Vagina (tissue), 2 donors: ENCODE data around the gene TAX1BP1. TPM values are rescaled to one million over a fixed set of nuclear protein-coding genes. Genes with fewer than 3 reads are reported as not detected.
A peak's percentile ranks its signal among the peaks of the same experiment; 100 is the strongest.

ENCODE experiments used
- DNase-seq, 2 donors: peaks; one replicate each; pipeline ENCODE4 v3.0.0-alpha.2; 2017; ENCODE audit errors: extremely low spot score in 2 of 2
- H3K27ac ChIP-seq: fragments of 200-600 bp; sonication (generic); one replicate; pipeline ENCODE4 v1.5.1; 2019
- H3K27me3 ChIP-seq: fragments of 200-600 bp; sonication (generic); one replicate; pipeline ENCODE4 v1.5.1; 2019
- H3K36me3 ChIP-seq, 2 donors: fragments of 200-600 bp; sonication (generic); one replicate each; pipeline ENCODE4 v1.5.1; 2017 to 2019
- H3K4me1 ChIP-seq: fragments of 200-600 bp; sonication (generic); one replicate; pipeline ENCODE4 v1.5.1; 2019
- H3K4me3 ChIP-seq, 2 donors: fragments of 200-600 bp; sonication (generic); 1 replicate in 1 of 2; 2 replicates in 1 of 2; pipeline ENCODE4 v1.5.1; 2016 to 2019
- H3K9me3 ChIP-seq: fragments of 200-600 bp; sonication (generic); one replicate; pipeline ENCODE4 v1.5.1; 2019
- CTCF ChIP-seq, 3 experiments: fragments of 450-650 bp in 2 of 3; fragments of 200-600 bp in 1 of 3; sonication (generic) in 1 of 3; IDR thresholded peaks; one replicate each; pipeline ENCODE4 v1.5.1; 2017 to 2019; ENCODE audit warnings: antibody characterized with exemption in 3 of 3, mild to moderate bottlenecking in 2 of 3, moderate library complexity in 2 of 3
- POLR2A ChIP-seq, 2 donors: fragments of 450-650 bp; IDR thresholded peaks; one replicate each; pipeline ENCODE4 v1.6.1; 2017; ENCODE audit warnings: antibody characterized with exemption in 2 of 2, mild to moderate bottlenecking in 2 of 2, moderate library complexity in 2 of 2
- POLR2AphosphoS5 ChIP-seq, 2 donors: sonication (generic); formaldehyde crosslinking; IDR thresholded peaks; one replicate each; pipeline ENCODE4 v1.9.0; 2017; ENCODE audit warnings: antibody characterized with exemption in 2 of 2, mild to moderate bottlenecking in 2 of 2, low read depth in 1 of 2; ENCODE audit not compliant: insufficient read depth in 1 of 2
- intact Hi-C: fragments of 100-400 bp; cut with DNase I; formaldehyde crosslinking; loops from one replicate; pipeline ENCODE4 v1.15.1; 2023
- total RNA-seq: library from RNA; depleted of rRNA; stranded (reverse); fragments of >200 nt; gene quantifications from one replicate; pipeline ENCODE4 v1.2.3, GENCODE V29; 2016

Gene TAX1BP1
- total RNA-seq, result 83.2 TPM

- Histone ChIP-seq H3K4me1 (peaks cover 39% of the 10 kb centered on the region), H3K36me3 (no peaks in the 10 kb centered on the region)
- intact Hi-C loops, result no loop called here
Measured at GRCh38 chr7:27739909-27740448, at the start of gene TAX1BP1. TAX1BP1 (plus strand) TSS chr7:27740162; CDS start chr7:27748525, 8,363 bp downstream.

DNA sequence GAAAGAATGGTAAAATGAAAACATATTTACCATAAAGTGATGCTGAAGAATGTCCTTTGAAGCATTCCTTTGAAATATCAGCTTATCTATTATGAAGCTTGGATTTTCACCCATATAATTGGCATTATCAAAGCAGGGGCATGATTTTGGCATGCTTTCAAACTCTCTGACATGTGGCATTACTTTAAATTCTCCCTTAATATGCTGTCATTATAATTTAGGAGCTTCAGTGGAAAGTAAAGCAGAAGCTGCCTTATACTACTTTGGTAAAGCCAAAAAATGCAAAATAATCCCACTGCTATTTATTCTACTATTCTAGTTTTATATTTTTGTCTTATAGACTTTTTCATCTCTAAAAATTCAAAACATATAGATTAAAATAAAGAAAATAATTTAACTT lies 49.3 kb upstream of the TAX1BP1 start:
- Histone ChIP-seq H3K27ac (no peak overlapping the region), H3K36me3 (no peaks in the 10 kb centered on the region), H3K4me3 (no peak overlapping the region), H3K4me1 (no peaks in the 10 kb centered on the region), H3K9me3 (no peaks in the 10 kb centered on the region), H3K27me3 (no peaks in the 10 kb centered on the region)
- TF ChIP-seq POLR2A (IDR thresholded peaks at IDR 0.05), result no peak
- no peak for TF ChIP-seq POLR2AphosphoS5 (IDR thresholded peaks at IDR 0.05; ENCODE audit: insufficient read depth in 1 of 2, low read depth in 1 of 2)
- TF ChIP-seq CTCF (IDR thresholded peaks at IDR 0.05), result no peak
- DNase-seq, result no peak
- intact Hi-C loops, result no loop called here

More at GRCh38 chr7:27739909-27740448, at the start of gene TAX1BP1:
- peak within 1 kb of the TSS; percentile 76 to 97 for H3K4me3 ChIP-seq
- peak; percentile 96 to 97 for DNase-seq
- no peaks in the 10 kb centered on the region for H3K9me3 ChIP-seq
- H3K27ac ChIP-seq, result peak within 1 kb of the TSS; percentile 99
- no peaks in the 10 kb centered on the region for H3K27me3 ChIP-seq
- TF ChIP-seq POLR2A (IDR thresholded peaks at IDR 0.05) (peak in 1 of 2 donors; percentile 99), POLR2AphosphoS5 (IDR thresholded peaks at IDR 0.05; ENCODE audit: insufficient read depth in 1 of 2, low read depth in 1 of 2) (peak; percentile 92 to 100), CTCF (IDR thresholded peaks at IDR 0.05) (no peak)

DNA sequence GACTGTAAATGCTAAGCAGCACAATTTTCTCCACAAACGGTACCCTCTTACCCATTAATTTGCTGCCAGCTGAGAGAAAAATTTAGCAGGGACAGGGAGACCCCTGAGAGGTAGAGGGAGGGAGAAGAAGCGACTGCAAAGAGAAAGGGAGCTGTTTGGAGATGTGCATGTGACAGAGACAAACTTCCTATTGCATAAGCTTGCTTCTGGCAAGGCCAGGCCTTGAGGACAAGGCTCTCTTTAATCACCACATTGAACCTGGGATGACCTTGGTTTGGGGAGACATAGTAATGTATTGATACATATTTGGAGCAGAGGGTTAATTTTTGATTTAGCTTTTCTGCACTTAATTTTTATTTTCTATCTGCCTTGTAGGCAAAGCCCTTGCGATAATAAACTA lies 46.2 kb upstream of the TAX1BP1 start:
- no peak overlapping the region for H3K4me3 ChIP-seq
- TF ChIP-seq POLR2AphosphoS5 (IDR thresholded peaks at IDR 0.05; ENCODE audit: insufficient read depth in 1 of 2, low read depth in 1 of 2) (no peak), POLR2A (IDR thresholded peaks at IDR 0.05) (no peak), CTCF (IDR thresholded peaks at IDR 0.05) (no peak)
- H3K27me3 ChIP-seq, result no peaks in the 10 kb centered on the region
- no peaks in the 10 kb centered on the region for H3K9me3 ChIP-seq
- no peak overlapping the region for H3K27ac ChIP-seq
- H3K36me3 ChIP-seq, result no peaks in the 10 kb centered on the region
- intact Hi-C loops, result no loop called here
- H3K4me1 ChIP-seq, result no peaks in the 10 kb centered on the region
- no peak for DNase-seq

- Histone ChIP-seq H3K27ac (no peak overlapping the region), H3K36me3 (no peaks in the 10 kb centered on the region), H3K4me3 (no peak overlapping the region), H3K4me1 (no peaks in the 10 kb centered on the region), H3K27me3 (no peaks in the 10 kb centered on the region), H3K9me3 (no peaks in the 10 kb centered on the region)
- no peak for TF ChIP-seq CTCF (IDR thresholded peaks at IDR 0.05)
- no peak for TF ChIP-seq POLR2A (IDR thresholded peaks at IDR 0.05)
- no peak for TF ChIP-seq POLR2AphosphoS5 (IDR thresholded peaks at IDR 0.05; ENCODE audit: insufficient read depth in 1 of 2, low read depth in 1 of 2)
- intact Hi-C loops, result no loop called here
- no peak for DNase-seq
Measured at GRCh38 chr7:27695096-27695495, 44.9 kb upstream of the TAX1BP1 start.

DNA sequence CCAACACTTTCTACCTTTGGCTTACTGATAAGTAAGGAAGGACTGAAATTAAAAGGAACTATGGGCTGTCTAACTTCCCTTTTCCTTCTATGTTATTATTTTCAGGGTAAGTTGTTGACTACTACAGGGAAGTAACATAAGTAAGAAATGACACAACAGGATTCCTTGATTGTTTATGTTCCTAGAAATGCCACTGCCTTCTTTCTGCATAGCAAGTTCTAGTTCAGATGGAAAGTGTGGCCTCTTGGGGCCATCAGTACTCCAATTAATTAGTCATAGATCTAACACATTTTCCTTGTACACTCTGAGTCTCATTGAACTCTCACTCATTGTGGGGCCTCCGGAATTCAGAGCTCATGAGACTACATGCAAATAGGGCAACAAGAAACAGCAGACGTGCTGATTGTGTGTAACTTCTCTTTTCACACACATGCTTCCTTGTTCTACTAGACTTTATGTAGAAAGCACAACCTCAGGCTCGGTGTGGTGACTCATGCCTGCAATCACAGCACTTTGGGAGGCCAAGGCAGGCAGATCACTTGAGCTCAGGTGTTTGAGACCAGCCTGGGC lies 42.0 kb upstream of the TAX1BP1 start:
- Histone ChIP-seq H3K9me3 (no peaks in the 10 kb centered on the region), H3K4me3 (no peak overlapping the region), H3K27me3 (no peaks in the 10 kb centered on the region), H3K36me3 (no peaks in the 10 kb centered on the region), H3K4me1 (no peaks in the 10 kb centered on the region), H3K27ac (no peak overlapping the region)
- no peak for DNase-seq
- intact Hi-C loops, result no loop called here
- TF ChIP-seq POLR2A (IDR thresholded peaks at IDR 0.05), result no peak
